Activated CD4-positive, CD25-positive, alpha-beta regulatory T cell (primary cell): Measurements from ENCODE around the gene DPPA3.
"Not testable (repeated sequence)": the region's sequence is repeated elsewhere in the genome, so short reads cannot be mapped to it uniquely, and the experiment has no call there.

ENCODE experiments used
- DNase-seq, 4 experiments: peaks; one replicate each; lab custom pipeline; 2025; lab: John Stamatoyannopoulos, UW

The DPPA3 gene

DNA sequence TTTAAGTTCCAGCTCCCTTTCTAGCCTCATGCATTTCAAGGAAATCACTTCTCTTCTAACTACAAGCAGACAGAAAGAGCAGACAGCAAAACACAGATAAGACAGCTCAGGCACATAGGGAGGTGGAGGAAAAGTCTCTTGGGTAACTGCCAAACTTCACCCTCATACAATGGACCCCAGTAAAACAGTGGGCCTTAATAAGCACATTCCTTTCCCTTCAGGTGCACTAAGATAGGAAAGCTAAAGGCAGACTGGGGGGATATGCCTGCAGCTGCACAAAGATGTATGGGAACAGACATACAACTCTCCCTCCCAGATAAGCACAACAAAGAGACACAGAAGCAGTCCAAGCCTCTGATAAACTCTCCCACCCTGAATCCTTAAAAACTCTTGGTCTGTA lies 19.8 kb downstream of the DPPA3 start:
- not testable (repeated sequence) for DNase-seq

DNA sequence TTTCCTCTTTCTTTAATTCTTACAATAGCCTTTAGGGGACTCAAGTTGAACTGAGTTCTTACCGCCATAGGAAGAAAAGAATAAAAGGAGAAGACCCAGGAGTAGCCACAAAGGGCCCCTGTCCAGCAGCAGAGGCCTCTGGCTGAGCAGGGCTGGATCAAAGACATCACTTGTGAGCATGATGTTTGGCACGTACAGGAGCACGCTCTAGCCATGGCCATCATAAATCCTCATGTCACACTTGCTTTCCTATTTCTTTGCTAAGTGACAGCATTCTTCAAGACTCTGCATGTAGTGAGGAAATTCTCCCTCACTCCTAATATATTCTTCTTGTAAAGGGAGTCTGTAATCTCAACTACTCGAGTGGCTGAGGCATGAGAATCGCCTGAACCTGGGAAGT lies 20.3 kb downstream of the DPPA3 start:
- DNase-seq: no peak

DNA sequence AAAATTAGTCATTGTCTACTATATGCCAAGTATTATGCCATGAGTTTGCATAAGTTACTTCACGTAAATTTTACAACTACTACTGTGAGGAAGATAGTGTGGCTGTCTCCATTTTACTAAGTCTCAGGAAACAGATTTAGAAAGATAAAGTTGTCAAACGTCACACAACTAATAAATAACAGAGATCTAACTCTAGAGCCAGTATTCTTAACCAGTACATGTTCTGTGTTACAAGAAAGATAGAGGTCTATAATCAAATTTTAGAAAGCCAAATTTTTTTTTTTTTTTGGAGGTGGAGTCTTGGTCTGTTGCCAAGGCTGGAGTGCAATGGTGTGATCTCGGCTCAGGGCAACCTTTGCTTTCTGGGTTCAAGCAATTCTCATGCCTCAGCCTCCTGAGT lies 21.8 kb downstream of the DPPA3 start:
- DNase-seq: no peak

DNA sequence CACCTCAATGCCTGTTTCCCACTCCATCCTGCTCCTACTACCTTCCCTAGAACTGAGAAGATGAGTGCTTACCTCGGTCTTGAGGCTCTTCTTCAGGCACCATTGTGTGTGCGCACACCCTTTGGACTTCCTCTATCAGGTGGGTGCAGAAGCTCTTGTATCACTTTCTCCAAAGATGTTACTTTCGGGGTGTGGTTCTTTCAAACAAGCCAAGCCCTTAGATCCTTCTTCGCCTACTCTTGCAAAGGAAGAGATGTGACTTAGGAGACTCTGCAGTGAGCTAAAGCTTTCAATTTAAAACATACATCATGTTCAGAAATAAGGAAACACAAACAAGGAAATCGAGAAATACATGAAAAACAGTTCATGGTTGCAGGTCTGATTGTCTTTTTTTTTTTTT lies 36.0 kb downstream of the DPPA3 start, which contains the start of gene CLEC4C:
Gene CLEC4C (minus strand): TSS at position 130 of the 400 bp plus-strand sequence. CDS start 27 bp downstream, at position 103.
- no peak for DNase-seq

GRCh38 chr12:7748852-7749251 lies 37.6 kb downstream of the DPPA3 start:
- no peak for DNase-seq

- DNase-seq: no peak
Measured at GRCh38 chr12:7749442-7749841, 38.2 kb downstream of the DPPA3 start.

DNA sequence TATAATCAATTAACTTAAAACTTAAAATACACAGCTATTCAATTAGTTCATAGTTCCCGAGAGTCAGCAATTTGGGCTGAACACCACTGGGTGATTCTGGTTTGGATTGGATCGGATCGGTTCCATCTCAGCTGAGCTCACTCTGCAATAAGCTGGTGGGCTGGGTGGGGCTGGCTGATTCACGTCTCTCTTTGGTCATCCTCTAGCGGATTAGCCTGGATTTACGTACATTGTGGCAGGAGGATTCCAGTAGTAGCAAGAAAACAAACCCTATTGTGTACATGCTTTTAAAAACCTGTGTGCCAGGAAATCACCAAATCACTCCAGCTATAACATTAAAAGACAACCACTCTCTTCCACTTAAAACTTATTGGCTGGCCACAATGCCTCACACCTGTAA lies 39.1 kb downstream of the DPPA3 start:
- DNase-seq: no peak

- DNase-seq: no peak
Measured at GRCh38 chr12:7751394-7751793, 40.2 kb downstream of the DPPA3 start.

GRCh38 chr12:7751941-7752922 lies 41.0 kb downstream of the DPPA3 start:
- DNase-seq: not testable (repeated sequence)

DNA sequence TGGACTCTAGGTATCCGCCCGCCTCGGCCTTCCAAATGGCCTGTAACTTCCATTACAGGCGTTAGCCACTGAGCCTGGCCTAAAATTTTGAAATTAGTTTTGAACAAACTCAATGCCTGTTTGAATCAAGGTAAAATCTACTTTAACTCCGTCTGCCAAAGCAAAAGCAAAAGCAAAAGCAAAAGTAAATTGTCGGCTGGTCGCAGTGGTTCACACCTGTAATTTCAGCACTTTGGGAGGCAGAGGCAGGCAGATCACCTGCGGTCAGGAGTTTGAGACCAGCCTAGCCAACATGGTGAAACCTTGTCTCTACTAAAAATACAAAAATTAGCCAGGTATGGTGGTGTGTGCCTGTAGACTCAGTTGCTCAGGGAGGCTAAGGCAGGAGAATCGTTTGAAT lies 44.4 kb downstream of the DPPA3 start:
- DNase-seq: not testable (repeated sequence)

- DNase-seq: no peak
Measured at GRCh38 chr12:7756993-7757392, 45.8 kb downstream of the DPPA3 start.

DNA sequence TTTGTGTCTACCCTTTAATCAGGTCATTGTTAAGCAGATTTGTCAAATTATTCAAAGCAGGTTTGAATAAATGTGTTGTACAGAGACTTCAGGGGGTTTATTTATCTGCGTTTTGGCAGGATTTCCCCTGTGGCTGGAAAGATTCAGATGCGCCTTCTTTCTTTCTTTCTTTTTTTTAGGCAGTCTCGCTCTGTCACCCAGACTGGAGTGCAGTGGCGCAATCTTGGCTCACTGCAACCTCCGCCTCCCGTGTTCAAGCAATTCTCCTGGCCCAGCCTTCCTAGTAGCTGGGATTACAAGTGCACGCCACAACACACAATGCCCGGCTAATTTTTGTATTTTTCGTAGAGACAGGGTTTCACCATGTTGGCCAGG lies 47.5 kb downstream of the DPPA3 start:
- DNase-seq: no peak
